GM12878 (cell line): ENCODE results near the gene SCARB2. TPM values are rescaled to one million over a fixed set of nuclear protein-coding genes. Genes with fewer than 3 reads are reported as not detected.

Source experiments
- ATF7 ChIP-seq: fragments of 450-650 bp; IDR thresholded peaks from 2 replicates; pipeline ENCODE4 v1.6.1; 2016; ENCODE audit warnings: low read depth, mild to moderate bottlenecking
- BACH1 ChIP-seq: fragments of 450-650 bp; IDR thresholded peaks from 2 replicates; pipeline ENCODE4 v1.6.1; 2017; ENCODE audit warnings: mild to moderate bottlenecking, borderline replicate concordance
- BCL11A ChIP-seq: IDR thresholded peaks from 2 replicates; pipeline ENCODE4 v1.6.1; 2011; ENCODE audit warnings: low read depth, low read length
- CBFB ChIP-seq: IDR thresholded peaks from 2 replicates; pipeline ENCODE4 v1.6.1; 2016; ENCODE audit warnings: antibody characterized with exemption, low read depth
- CBX5 ChIP-seq: sonication (generic); IDR thresholded peaks from 2 replicates; pipeline ENCODE4 v1.6.1; 2016; ENCODE audit warnings: low read depth, moderate library complexity, mild to moderate bottlenecking, inconsistent platforms
- CREB1 ChIP-seq: IDR thresholded peaks from 2 replicates; pipeline ENCODE4 v1.6.1; 2012; ENCODE audit warnings: low read depth, mild to moderate bottlenecking, inconsistent platforms
- ETV6 ChIP-seq, 2 experiments: fragments of 450-650 bp in 1 of 2; IDR thresholded peaks in 1 of 2; conservative IDR thresholded peaks in 1 of 2; 2 replicates each; pipeline ENCODE4 v1.6.1; 2014; ENCODE audit warnings: antibody characterized with exemption in 1 of 2, borderline replicate concordance in 1 of 2, low read depth in 1 of 2, mild to moderate bottlenecking in 1 of 2, moderate library complexity in 1 of 2
- IKZF2 ChIP-seq, 2 experiments: fragments of 450-650 bp; IDR thresholded peaks; 2 replicates each; pipeline ENCODE4 v1.6.1; 2017; ENCODE audit warnings: mild to moderate bottlenecking in 2 of 2, moderate library complexity in 2 of 2
- MEF2B ChIP-seq: fragments of 450-650 bp; IDR thresholded peaks from 2 replicates; pipeline ENCODE4 v1.6.1; 2018; ENCODE audit warnings: mild to moderate bottlenecking, moderate library complexity; ENCODE audit not compliant: partially characterized antibody, poor library complexity, severe bottlenecking
- MTA3 ChIP-seq: IDR thresholded peaks from 2 replicates; pipeline ENCODE4 v1.6.1; 2012; ENCODE audit warnings: low read length, inconsistent platforms, borderline replicate concordance
- MYB ChIP-seq: fragments of 150-350 bp; IDR thresholded peaks from 2 replicates; pipeline ENCODE4 v1.6.1; 2014; ENCODE audit warnings: mild to moderate bottlenecking, low read depth, low read length, borderline replicate concordance
- MYC ChIP-seq: IDR thresholded peaks from 2 replicates; pipeline ENCODE4 v1.6.1; 2011; ENCODE audit warnings: mild to moderate bottlenecking, low read length, moderate library complexity, inconsistent platforms; ENCODE audit not compliant: insufficient read depth, insufficient replicate concordance, insufficient read length, severe bottlenecking
- NBN ChIP-seq: fragments of 450-650 bp; IDR thresholded peaks from 2 replicates; pipeline ENCODE4 v1.6.1; 2016
- NFYA ChIP-seq: IDR thresholded peaks from 2 replicates; pipeline ENCODE4 v1.6.1; 2011; ENCODE audit warnings: low read depth, mild to moderate bottlenecking, low read length, improper control_type of control experiment, borderline replicate concordance
- RAD21 ChIP-seq: IDR thresholded peaks from 2 replicates; pipeline ENCODE4 v1.6.1; 2011; ENCODE audit warnings: mild to moderate bottlenecking, low read depth, low read length, moderate library complexity; ENCODE audit not compliant: insufficient read depth
- RB1 ChIP-seq: fragments of 450-650 bp; formaldehyde crosslinking; IDR thresholded peaks from 2 replicates; pipeline ENCODE4 v1.6.1; 2017; ENCODE audit warnings: mild to moderate bottlenecking, borderline replicate concordance
- RCOR1 ChIP-seq: conservative IDR thresholded peaks from 2 replicates; pipeline ENCODE4 v1.6.1; 2012; ENCODE audit warnings: low read depth, low read length, improper control_type of control experiment
- RFX5 ChIP-seq: IDR thresholded peaks from 2 replicates; pipeline ENCODE4 v1.6.1; 2011; ENCODE audit warnings: low read depth, low read length, improper control_type of control experiment
- SMARCA5 ChIP-seq: fragments of 450-650 bp; IDR thresholded peaks from 2 replicates; pipeline ENCODE4 v1.6.1; 2017; ENCODE audit warnings: mild to moderate bottlenecking
- SMC3 ChIP-seq: IDR thresholded peaks from 2 replicates; pipeline ENCODE4 v1.6.1; 2011; ENCODE audit warnings: low read length, improper control_type of control experiment, borderline replicate concordance
- SP1 ChIP-seq: IDR thresholded peaks from one replicate; pipeline ENCODE4 v1.6.1; 2011; ENCODE audit warnings: low read depth, low read length
- SREBF1 ChIP-seq: IDR thresholded peaks from 2 replicates; pipeline ENCODE4 v1.6.1; 2012; ENCODE audit warnings: mild to moderate bottlenecking, low read length
- TCF12 ChIP-seq: IDR thresholded peaks from 2 replicates; pipeline ENCODE4 v1.6.1; 2011; ENCODE audit warnings: low read depth, mild to moderate bottlenecking, low read length
- TCF3 ChIP-seq: IDR thresholded peaks from 2 replicates; pipeline ENCODE4 v1.6.1; 2012; ENCODE audit warnings: low read depth, mild to moderate bottlenecking, low read length, borderline replicate concordance; ENCODE audit not compliant: insufficient read depth
- ZBTB11 ChIP-seq: fragments of 450-650 bp; formaldehyde crosslinking; IDR thresholded peaks from 2 replicates; pipeline ENCODE4 v1.5.0; 2022; ENCODE audit warnings: mild to moderate bottlenecking, missing genetic modification characterization
- ZSCAN29 ChIP-seq: fragments of 450-650 bp; IDR thresholded peaks from 2 replicates; pipeline ENCODE4 v1.6.1; 2017; ENCODE audit warnings: mild to moderate bottlenecking, moderate library complexity
- ZZZ3 ChIP-seq: IDR thresholded peaks from 2 replicates; pipeline ENCODE4 v1.6.1; 2011; ENCODE audit warnings: low read depth; ENCODE audit not compliant: control insufficient read depth, insufficient read length
- polyA plus RNA-seq, 11 experiments: library from polyadenylated mRNA; depleted of rRNA in 4 of 11; unstranded in 6 of 11; stranded (reverse) in 5 of 11; fragments of >200 nt; fragmentation: Nextera tagmentation in 4 of 11; fragmentation: Illumina TruSeq in 1 of 11; extraction: Ambion mirVana in 4 of 11; extraction: Trizol in 1 of 11; gene quantifications; 1 replicate in 1 of 11; 2 replicates in 10 of 11; pipeline versions ENCODE4 v1.2.1 to v1.2.3, GENCODE V29; 2011 to 2016; ENCODE audit warnings: inconsistent platforms in 2 of 11, missing spikeins in 2 of 11, low read depth in 1 of 11
- total RNA-seq, 4 experiments: library from RNA; depleted of rRNA in 3 of 4; stranded (reverse); fragments of >200 nt in 3 of 4; fragmentation: Illumina TruSeq in 1 of 4; extraction: Trizol in 1 of 4; gene quantifications; 2 replicates each; pipeline versions ENCODE4 v1.2.1 to v1.2.3, GENCODE V29; 2013 to 2021
- TF ChIP-seq, protein P1 (sequence below): fragments of 450-650 bp; IDR thresholded peaks from 2 replicates; pipeline ENCODE4 v1.6.1; 2017; ENCODE audit warnings: low read depth, mild to moderate bottlenecking, moderate library complexity

The SCARB2 gene
- total and polyA plus RNA-seq, 10 of the 15 experiments (the other 5 are each of a cell fraction or from before 2014, with no cell fraction given), result 2.1 to 11.7 (median 9.5) TPM

- TF ChIP-seq RAD21, result peak; percentile 45
- TF ChIP-seq ETV6 (conservative IDR thresholded peaks at IDR 0.05 in 1 of 2, IDR thresholded peaks at IDR 0.05 in 1 of 2; ENCODE audit: borderline replicate concordance in 1 of 2, low read depth in 1 of 2), result peak in 1 of 2 experiments; percentile 51; a peak in 1 of 4 replicates
- TF ChIP-seq SMC3, result peak; percentile 42; the same call in 1 of the 2 replicates
- peak; percentile 72; the same call in 1 of the 2 replicates for TF ChIP-seq CBFB
- TF ChIP-seq RB1, result no peak
- peak; percentile 96 for TF ChIP-seq BCL11A
- TF ChIP-seq TCF3, result peak; percentile 98
- 0 out of 2 replicates have a peak, but pooled peaks have one; percentile 49 for TF ChIP-seq RCOR1
- TF ChIP-seq SP1, result peak; percentile 55
- TF ChIP-seq ZSCAN29, result no peak
- TF ChIP-seq NFYA, result no peak
- TF ChIP-seq RFX5, result no peak
- TF ChIP-seq CBX5, result peak; percentile 98
- no peak for TF ChIP-seq SMARCA5
- TF ChIP-seq ZZZ3, result no peak
- peak; percentile 98 for TF ChIP-seq IKZF2 (IDR thresholded peaks at IDR 0.05)
- TF ChIP-seq MYB, result no peak
- TF ChIP-seq CREB1, result peak; percentile 58; the same call in 1 of the 2 replicates
- TF ChIP-seq, protein P1, sequence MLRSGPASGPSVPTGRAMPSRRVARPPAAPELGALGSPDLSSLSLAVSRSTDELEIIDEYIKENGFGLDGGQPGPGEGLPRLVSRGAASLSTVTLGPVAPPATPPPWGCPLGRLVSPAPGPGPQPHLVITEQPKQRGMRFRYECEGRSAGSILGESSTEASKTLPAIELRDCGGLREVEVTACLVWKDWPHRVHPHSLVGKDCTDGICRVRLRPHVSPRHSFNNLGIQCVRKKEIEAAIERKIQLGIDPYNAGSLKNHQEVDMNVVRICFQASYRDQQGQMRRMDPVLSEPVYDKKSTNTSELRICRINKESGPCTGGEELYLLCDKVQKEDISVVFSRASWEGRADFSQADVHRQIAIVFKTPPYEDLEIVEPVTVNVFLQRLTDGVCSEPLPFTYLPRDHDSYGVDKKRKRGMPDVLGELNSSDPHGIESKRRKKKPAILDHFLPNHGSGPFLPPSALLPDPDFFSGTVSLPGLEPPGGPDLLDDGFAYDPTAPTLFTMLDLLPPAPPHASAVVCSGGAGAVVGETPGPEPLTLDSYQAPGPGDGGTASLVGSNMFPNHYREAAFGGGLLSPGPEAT, result peak; percentile 89
- 0 out of 2 replicates have a peak, but pooled peaks have one; percentile 52 for TF ChIP-seq NBN
- TF ChIP-seq TCF12, result peak; percentile 99
- TF ChIP-seq MTA3, result peak; percentile 78; the same call in 1 of the 2 replicates
- TF ChIP-seq SREBF1, result no peak
- TF ChIP-seq ZBTB11 (CRISPR knock-in tag), result no peak
- TF ChIP-seq ATF7, result peak; percentile 87
- peak; percentile 52; the same call in 1 of the 2 replicates for TF ChIP-seq BACH1
- TF ChIP-seq MYC, result no peak
- peak; percentile 57 for TF ChIP-seq MEF2B
Observed at GRCh38 chr4:76199664-76200211, 13.9 kb downstream of the SCARB2 start (continued).
